Measurements from ENCODE around the gene SLC2A4RG. TPM values are rescaled to one million over a fixed set of nuclear protein-coding genes. Genes with fewer than 3 reads are reported as not detected.

The SLC2A4RG gene
- total and polyA plus RNA-seq, 7 donors, result 19.7 to 78.2 (median 33.0) TPM

DNA sequence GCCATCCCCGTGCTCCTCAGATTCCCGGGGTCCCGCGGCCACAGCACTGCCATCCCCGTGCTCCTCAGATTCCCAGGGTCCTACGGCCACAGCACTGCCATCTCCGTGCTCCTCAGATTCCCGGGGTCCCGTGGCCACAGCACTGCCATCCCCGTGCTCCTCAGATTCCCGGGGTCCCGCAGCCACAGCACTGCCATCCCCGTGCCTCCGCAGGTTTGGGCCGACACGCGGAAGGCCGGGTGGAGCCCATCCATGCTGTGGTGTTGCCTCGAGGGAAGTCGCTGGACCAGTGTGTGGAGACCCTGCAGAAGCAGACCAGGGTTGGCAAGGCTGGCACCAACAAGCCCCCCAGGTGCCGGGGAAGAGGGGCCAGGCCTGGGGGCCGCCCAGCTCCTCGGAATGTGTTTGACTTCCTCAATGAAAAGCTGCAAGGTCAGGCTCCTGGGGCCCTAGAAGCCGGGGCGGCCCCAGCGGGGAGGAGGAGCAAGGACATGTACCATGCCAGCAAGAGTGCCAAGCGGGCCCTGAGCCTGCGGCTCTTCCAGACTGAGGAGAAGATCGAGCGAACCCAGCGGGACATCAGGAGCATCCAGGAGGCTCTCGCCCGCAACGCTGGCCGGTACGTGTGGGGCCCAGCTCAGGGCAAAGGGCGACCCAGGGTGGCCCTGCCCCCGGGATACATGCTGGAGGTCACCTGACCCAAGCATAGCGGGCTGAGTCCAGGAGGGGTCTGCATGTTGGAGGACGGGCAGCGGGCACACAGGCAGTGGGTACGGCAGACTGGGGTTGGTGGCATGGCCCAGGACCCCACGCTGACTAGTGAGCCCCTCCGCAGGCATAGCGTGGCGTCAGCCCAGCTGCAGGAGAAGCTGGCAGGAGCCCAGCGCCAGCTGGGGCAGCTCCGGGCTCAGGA lies 4.4 kb upstream of the SLC2A4RG start:
- DNase-seq, result peak; percentile 63
- intact Hi-C loops (cut with DNase I), result no loop called here

DNA sequence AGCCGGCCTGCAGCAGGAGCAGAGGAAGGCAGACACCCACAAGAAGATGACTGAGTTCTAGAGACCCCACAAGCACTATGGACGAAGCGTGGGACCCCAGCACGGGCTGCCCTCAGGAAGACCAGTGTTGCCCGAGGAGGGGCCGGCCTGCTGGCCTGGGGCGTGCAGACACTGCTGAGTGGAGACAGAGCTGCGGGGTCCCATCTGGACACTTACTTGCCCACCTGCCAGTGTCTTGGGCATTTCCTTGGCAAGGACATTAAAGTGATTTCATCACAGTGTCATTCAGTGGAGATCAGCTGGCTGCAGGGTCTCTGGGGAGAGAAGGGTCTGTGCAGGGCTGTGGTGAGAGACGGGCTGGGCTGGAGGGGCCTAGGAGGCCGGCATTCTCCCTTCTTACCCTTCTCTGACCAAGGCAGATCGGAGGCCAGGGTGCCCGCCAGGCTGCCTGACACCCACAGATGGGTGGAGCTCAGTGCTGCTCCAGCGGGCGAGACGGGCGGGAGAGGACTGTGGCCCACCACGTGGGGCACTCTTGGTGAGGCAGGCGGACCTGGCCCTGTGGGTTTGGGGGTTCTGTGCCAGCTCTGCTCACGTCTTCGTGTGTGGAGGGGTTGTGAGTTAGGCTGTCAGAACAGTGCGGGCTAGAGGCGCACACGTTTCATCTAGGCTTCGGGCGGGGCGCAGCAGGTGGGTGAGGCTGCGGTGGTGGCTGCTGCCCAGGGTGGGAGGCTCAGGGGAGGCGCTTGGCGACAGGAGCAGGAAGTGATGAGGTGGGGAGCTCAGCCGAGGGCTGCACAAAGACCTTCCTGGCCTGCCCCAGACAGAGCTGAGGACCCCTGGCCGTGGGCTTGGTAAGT lies 3.5 kb upstream of the SLC2A4RG start, which contains the start of gene LIME1:
Gene LIME1 (plus strand): TSS at position 806 of the 860 bp plus-strand sequence. CDS start 886 bp downstream, outside the sequence.
- peak; percentile 67 for DNase-seq
- Histone ChIP-seq H3K4me3 (peak within 1 kb of the TSS in 3 of 4 donors; percentile 21 to 66 (median 35)), H3K36me3 (peaks cover 7 to 35% (median 18%) of the 10 kb centered on the region in 4 donors), H3K27me3 (peaks cover 0 to 10% (median 0%) of the 10 kb centered on the region in 3 donors), H3K27ac (no peak within 1 kb of the TSS), H3K4me1 (peaks cover 0 to 33% (median 22%) of the 10 kb centered on the region in 4 donors), H3K9me3 (no peaks in the 10 kb centered on the region)
- intact Hi-C loops (cut with DNase I), result no loop called here
- WGBS, 2 donors, result 30 to 43% methylated on average over 31 of the region's 31 CpGs
- TF ChIP-seq POLR2AphosphoS5 (IDR thresholded peaks at IDR 0.05), result no peak
- no peak for TF ChIP-seq POLR2A (IDR thresholded peaks at IDR 0.05)
- no peak for TF ChIP-seq CTCF (IDR thresholded peaks at IDR 0.05)
- TF ChIP-seq EP300 (IDR thresholded peaks at IDR 0.05), result no peak

More for the DNA sequence above, 4.4 kb upstream of the SLC2A4RG start:
- WGBS, 2 donors, result 91 to 92% methylated on average over 48 of the region's 48 CpGs
- no peak for TF ChIP-seq POLR2A (IDR thresholded peaks at IDR 0.05)
- no peak for TF ChIP-seq CTCF (IDR thresholded peaks at IDR 0.05)
- TF ChIP-seq POLR2AphosphoS5 (IDR thresholded peaks at IDR 0.05), result no peak
- TF ChIP-seq EP300 (IDR thresholded peaks at IDR 0.05), result no peak
- peaks cover 7 to 35% (median 19%) of the 10 kb centered on the region in 4 donors for H3K36me3 ChIP-seq
- no peak overlapping the region for H3K4me3 ChIP-seq
- no peaks in the 10 kb centered on the region for H3K9me3 ChIP-seq
- H3K27me3 ChIP-seq, result peaks cover 0 to 10% (median 0%) of the 10 kb centered on the region in 3 donors
- peaks cover 0 to 24% (median 20%) of the 10 kb centered on the region in 4 donors for H3K4me1 ChIP-seq
- H3K27ac ChIP-seq, result no peak overlapping the region

GRCh38 chr20:63736893-63737694 lies 2.5 kb upstream of the SLC2A4RG start:
- H3K27me3 ChIP-seq, result peaks cover 0 to 10% (median 0%) of the 10 kb centered on the region in 3 donors
- WGBS, 2 donors, result 10 to 20% methylated on average over 30 of the region's 30 CpGs
- H3K27ac ChIP-seq, result no peak overlapping the region
- intact Hi-C loops (cut with DNase I), result no loop called here
- DNase-seq, result peak; percentile 71
- TF ChIP-seq POLR2A (IDR thresholded peaks at IDR 0.05) (no peak), POLR2AphosphoS5 (IDR thresholded peaks at IDR 0.05) (peak in 1 of 4 donors; percentile 24)
- H3K9me3 ChIP-seq, result no peaks in the 10 kb centered on the region
- peaks cover 0 to 43% (median 32%) of the 10 kb centered on the region in 4 donors for H3K4me1 ChIP-seq
- H3K36me3 ChIP-seq, result peaks cover 9 to 39% (median 18%) of the 10 kb centered on the region in 4 donors
- peak overlapping the region in 3 of 4 donors; percentile 21 to 66 (median 35) for H3K4me3 ChIP-seq

DNA sequence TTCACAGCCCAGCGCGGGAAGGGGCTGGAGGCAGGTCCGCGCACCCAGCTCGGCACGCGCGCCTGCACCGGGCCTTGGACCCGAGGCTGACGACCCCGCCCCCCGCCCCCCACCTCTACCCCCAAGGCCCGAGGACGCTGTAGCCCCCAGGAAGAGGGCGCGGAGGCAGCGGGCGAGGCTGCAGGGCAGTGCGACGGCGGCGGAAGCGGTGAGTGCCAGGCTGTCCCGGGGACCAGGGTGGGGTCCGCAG lies 2.0 kb upstream of the SLC2A4RG start:
- Histone ChIP-seq H3K9me3 (no peaks in the 10 kb centered on the region), H3K27me3 (peaks cover 0 to 10% (median 0%) of the 10 kb centered on the region in 3 donors), H3K4me1 (peaks cover 0 to 43% (median 36%) of the 10 kb centered on the region in 4 donors), H3K36me3 (peaks cover 14 to 45% (median 22%) of the 10 kb centered on the region in 4 donors), H3K4me3 (peak overlapping the region in 3 of 4 donors; percentile 21 to 66 (median 35)), H3K27ac (no peak overlapping the region)
- no peak for DNase-seq
- intact Hi-C loops (cut with DNase I), result no loop called here
- TF ChIP-seq EP300 (IDR thresholded peaks at IDR 0.05) (no peak), POLR2A (IDR thresholded peaks at IDR 0.05) (no peak), POLR2AphosphoS5 (IDR thresholded peaks at IDR 0.05) (no peak), CTCF (IDR thresholded peaks at IDR 0.05) (no peak)
- 2 to 3% methylated on average over 26 of the region's 26 CpGs for WGBS, 2 donors
